Lower lobe of right lung (tissue), 2 donors: ENCODE data around the gene ITGB5. TPM values are rescaled to one million over a fixed set of nuclear protein-coding genes. Genes with fewer than 3 reads are reported as not detected.
A peak's percentile ranks its signal among the peaks of the same experiment; 100 is the strongest.

Experiments
- ATAC-seq, 2 donors: fragments of 200-7000 bp; cut with Tn5 transposase; one replicate each; pipeline ENCODE4 v1.9.1; 2020 to 2022; ENCODE audit warnings: mild to moderate bottlenecking in 2 of 2, moderate library complexity in 2 of 2
- DNase-seq: peaks from one replicate; pipeline ENCODE4 v3.0.0-alpha.2; 2020
- H3K27ac ChIP-seq: fragments of 200-600 bp; one replicate; pipeline ENCODE4 v1.8.0; 2022
- H3K27me3 ChIP-seq: fragments of 200-600 bp; one replicate; pipeline ENCODE4 v1.8.0; 2022; ENCODE audit warnings: low read depth
- H3K36me3 ChIP-seq: fragments of 200-600 bp; one replicate; pipeline ENCODE4 v1.8.0; 2022; ENCODE audit warnings: mild to moderate bottlenecking
- H3K4me1 ChIP-seq: fragments of 200-600 bp; one replicate; pipeline ENCODE4 v1.8.0; 2022
- H3K4me3 ChIP-seq: fragments of 200-600 bp; one replicate; pipeline ENCODE4 v1.8.0; 2022; ENCODE audit warnings: mild to moderate bottlenecking
- H3K9me3 ChIP-seq: fragments of 200-600 bp; one replicate; pipeline ENCODE4 v1.8.0; 2022
- CTCF ChIP-seq: fragments of 200-600 bp; IDR thresholded peaks from one replicate; pipeline ENCODE4 v1.8.0; 2022; ENCODE audit warnings: antibody characterized with exemption, mild to moderate bottlenecking
- intact Hi-C: fragments of 100-400 bp; cut with DNase I; formaldehyde crosslinking; loops from one replicate; pipeline ENCODE4 v1.11.0; 2022
- total RNA-seq: library from RNA; stranded (reverse); fragmentation: NEBNext Ultra II Directional; extraction: Animal tissue kit (Norgen Biotek cat#: 25700); gene quantifications from one replicate; pipeline ENCODE4 v1.2.1, GENCODE V29; 2021
- donor health status: DM: no; HTN: yes; CAD: no; lungs with severe emphysema.

ITGB5 gene
- total RNA-seq, 1 donor from 2014 or later = 93.1 TPM

- Histone ChIP-seq H3K4me1 (peaks cover 49% of the 10 kb centered on the region), H3K27me3 (no peaks in the 10 kb centered on the region), H3K36me3 (peaks cover 9% of the 10 kb centered on the region), H3K27ac (peak overlapping the region; percentile 26), H3K9me3 (no peaks in the 10 kb centered on the region), H3K4me3 (no peak overlapping the region)
- ATAC-seq = peak; percentile 28 to 44
- no peak for TF ChIP-seq CTCF
- intact Hi-C loops = loop anchor here (5.0 kb wide), 1 partner anchor 123 kb away; no protein-coding TSS in a partner anchor
- no peak for DNase-seq
Observed at GRCh38 chr3:124774327-124774718, 112.8 kb downstream of the ITGB5 start.

- no peak for ATAC-seq
- no peak overlapping the region for H3K4me3 ChIP-seq
- peaks cover 49% of the 10 kb centered on the region for H3K4me1 ChIP-seq
- intact Hi-C loops = loop anchor here (5.0 kb wide), 1 partner anchor 124 kb away; no protein-coding TSS in a partner anchor
- H3K27ac ChIP-seq = no peak overlapping the region
- peaks cover 15% of the 10 kb centered on the region for H3K36me3 ChIP-seq
- no peaks in the 10 kb centered on the region for H3K27me3 ChIP-seq
- no peak for DNase-seq
- H3K9me3 ChIP-seq = no peaks in the 10 kb centered on the region
- no peak for TF ChIP-seq CTCF
Observed at GRCh38 chr3:124773351-124774326, 113.5 kb downstream of the ITGB5 start.

- H3K4me1 ChIP-seq = peaks cover 49% of the 10 kb centered on the region
- no peak for DNase-seq
- TF ChIP-seq CTCF = no peak
Observed at GRCh38 chr3:124772081-124772831, 114.9 kb downstream of the ITGB5 start.

GRCh38 chr3:124771083-124771445 lies 116.1 kb downstream of the ITGB5 start:
- no peak for TF ChIP-seq CTCF
- Histone ChIP-seq H3K27ac (no peak overlapping the region), H3K4me3 (no peak overlapping the region), H3K36me3 (peaks cover 39% of the 10 kb centered on the region), H3K27me3 (no peaks in the 10 kb centered on the region), H3K4me1 (peaks cover 49% of the 10 kb centered on the region), H3K9me3 (no peaks in the 10 kb centered on the region)
- ATAC-seq (no peak), DNase-seq (no peak)
- intact Hi-C loops = loop anchor here (5.0 kb wide), 1 partner anchor 126 kb away; no protein-coding TSS in a partner anchor

More at GRCh38 chr3:124772081-124772831, 114.9 kb downstream of the ITGB5 start:
- intact Hi-C loops = loop anchor here (5.0 kb wide), 1 partner anchor 125 kb away; no protein-coding TSS in a partner anchor
- Histone ChIP-seq H3K36me3 (peaks cover 29% of the 10 kb centered on the region), H3K27me3 (no peaks in the 10 kb centered on the region), H3K4me3 (no peak overlapping the region), H3K27ac (no peak overlapping the region), H3K9me3 (no peaks in the 10 kb centered on the region)
- peak in 1 of 2 donors; percentile 22 for ATAC-seq

DNA sequence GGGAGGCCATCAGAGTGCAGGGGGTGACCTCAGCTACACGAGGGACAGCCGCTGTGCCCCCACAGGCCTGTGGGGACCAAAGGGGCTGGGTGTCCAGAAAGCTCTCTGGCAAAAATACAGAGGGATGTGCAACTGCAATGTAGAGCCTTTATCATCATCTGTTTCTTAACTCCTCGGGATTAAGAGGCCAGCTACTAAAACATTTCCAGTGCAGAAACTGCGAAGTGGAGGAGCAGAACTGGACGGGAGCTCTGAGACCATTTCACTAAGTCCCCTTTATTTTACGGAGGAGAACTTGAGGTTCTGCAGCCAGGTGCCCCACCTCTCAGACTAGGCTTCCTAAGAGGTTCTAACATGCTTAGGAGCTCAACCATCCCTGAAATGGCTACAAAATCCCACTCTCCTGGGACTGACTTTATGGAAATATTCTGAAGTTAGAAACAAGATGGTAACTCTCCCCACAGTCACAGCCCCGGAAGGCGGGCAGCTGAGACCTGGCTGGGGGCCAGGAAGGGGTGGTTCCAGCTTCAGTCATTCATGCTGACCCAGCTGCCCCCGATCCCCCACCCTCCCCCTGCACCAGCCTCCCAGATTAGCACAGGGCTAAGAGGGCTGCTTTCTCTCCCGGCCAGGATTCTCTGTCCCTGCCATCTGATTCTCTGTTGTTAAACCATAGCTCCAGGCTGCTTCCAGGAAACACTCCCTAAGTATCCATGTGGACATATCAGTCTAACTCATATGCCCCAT lies 116.7 kb downstream of the ITGB5 start:
- DNase-seq = no peak
- Histone ChIP-seq H3K4me3 (no peak overlapping the region), H3K27me3 (no peaks in the 10 kb centered on the region), H3K9me3 (no peaks in the 10 kb centered on the region), H3K4me1 (peaks cover 49% of the 10 kb centered on the region), H3K36me3 (peaks cover 45% of the 10 kb centered on the region), H3K27ac (no peak overlapping the region)
- ATAC-seq = no peak
- intact Hi-C loops = loop anchor here (5.0 kb wide), 1 partner anchor 127 kb away; no protein-coding TSS in a partner anchor
- TF ChIP-seq CTCF = no peak
